Measurements from ENCODE around the gene PRF1.
"Not testable (repeated sequence)": the region's sequence is repeated elsewhere in the genome, so short reads cannot be mapped to it uniquely, and the experiment has no call there.

Gene PRF1

DNA sequence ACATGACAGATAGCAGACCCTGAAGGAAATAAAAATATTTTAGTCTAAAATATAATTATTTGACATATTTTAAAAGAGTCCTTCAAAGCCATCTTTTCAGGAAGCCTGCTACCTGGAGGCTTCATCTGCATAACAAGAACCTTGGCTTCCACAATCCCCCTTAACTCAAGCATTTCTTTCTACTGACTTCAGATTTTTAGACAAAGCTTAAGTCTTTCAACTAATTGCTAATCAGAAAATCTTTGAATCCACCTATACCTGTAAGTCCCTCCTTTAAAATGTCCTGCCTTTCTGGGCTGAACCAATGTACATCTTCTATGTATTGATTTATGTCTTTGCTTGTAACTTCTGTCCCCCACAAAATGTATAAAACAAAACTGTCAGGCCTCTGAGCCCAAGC lies 23.5 kb upstream of the PRF1 start:
- no peak overlapping the region for H3K27ac Mint-ChIP-seq
- H3K27me3 Mint-ChIP-seq = no peaks in the 10 kb centered on the region
- no peaks in the 10 kb centered on the region for H3K4me1 Mint-ChIP-seq
- peaks cover 10 to 18% of the 10 kb centered on the region in 2 donors for H3K9me3 Mint-ChIP-seq
- DNase-seq (no peak), ATAC-seq (replicated peaks) (no peak)
- peaks cover 0 to 7% of the 10 kb centered on the region in 2 donors for H3K36me3 Mint-ChIP-seq
- no peak overlapping the region for H3K4me3 Mint-ChIP-seq

DNA sequence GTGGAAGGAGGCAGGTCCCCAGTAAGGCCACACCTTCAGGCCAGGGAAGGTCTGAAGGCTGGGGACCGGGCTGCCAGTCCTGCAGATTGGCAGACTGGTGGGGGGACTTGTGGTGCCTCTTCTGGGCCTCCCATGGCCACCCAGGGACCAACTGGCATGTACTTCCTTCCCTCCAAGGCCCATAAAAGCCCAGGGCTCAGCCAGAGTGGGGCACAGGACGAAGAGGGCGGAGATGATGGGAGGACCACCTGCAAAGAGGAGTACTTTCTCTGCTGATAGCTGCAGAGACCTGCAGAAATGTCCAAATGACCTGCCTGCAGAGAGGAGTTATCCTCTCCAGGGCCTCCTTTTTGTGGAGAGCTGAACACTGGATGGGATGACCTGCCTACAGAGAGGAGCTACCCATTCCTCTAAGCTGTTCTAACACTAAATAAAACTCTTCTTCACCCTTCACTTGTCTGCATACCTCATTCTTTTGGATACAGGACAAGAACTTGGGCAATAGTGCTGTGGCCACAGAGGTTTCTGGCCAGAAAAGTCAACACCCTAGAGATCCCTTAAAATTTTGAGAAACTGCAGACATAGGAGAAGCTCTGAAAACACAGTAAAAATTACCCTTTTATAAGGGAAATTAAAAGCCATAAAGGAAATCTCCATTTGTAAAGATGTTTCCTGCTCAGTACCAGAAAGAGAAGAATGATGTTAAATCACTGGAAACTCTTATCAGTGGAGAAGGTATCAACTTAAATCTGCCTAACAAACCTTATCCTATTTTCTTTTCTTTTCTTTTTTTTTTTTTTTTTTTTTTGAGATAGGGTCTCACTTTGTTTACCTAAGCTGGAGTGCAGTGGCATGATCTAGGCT lies 20.7 kb upstream of the PRF1 start:
- Mint-ChIP-seq H3K27me3 (peaks cover 0 to 5% of the 10 kb centered on the region in 2 donors), H3K9me3 (peaks cover 15 to 24% of the 10 kb centered on the region in 2 donors), H3K4me1 (no peaks in the 10 kb centered on the region), H3K36me3 (no peaks in the 10 kb centered on the region), H3K4me3 (no peak overlapping the region), H3K27ac (no peak overlapping the region)
- ATAC-seq (replicated peaks) (no peak), DNase-seq (no peak)

- Mint-ChIP-seq H3K27ac (no peak overlapping the region), H3K4me1 (no peaks in the 10 kb centered on the region), H3K27me3 (peaks cover 0 to 6% of the 10 kb centered on the region in 2 donors), H3K9me3 (peaks cover 13 to 21% of the 10 kb centered on the region in 2 donors), H3K36me3 (no peaks in the 10 kb centered on the region), H3K4me3 (no peak overlapping the region)
- ATAC-seq (replicated peaks) (no peak), DNase-seq (no peak)
Measured at GRCh38 chr10:70622541-70622940, 20.0 kb upstream of the PRF1 start.

- H3K4me3 Mint-ChIP-seq = no peak overlapping the region
- H3K9me3 Mint-ChIP-seq = peaks cover 11 to 20% of the 10 kb centered on the region in 2 donors
- no peaks in the 10 kb centered on the region for H3K36me3 Mint-ChIP-seq
- no peak for DNase-seq
- peak; percentile 12 to 45 for ATAC-seq (replicated peaks)
- peaks cover 8 to 14% of the 10 kb centered on the region in 2 donors for H3K27me3 Mint-ChIP-seq
- H3K27ac Mint-ChIP-seq = no peak overlapping the region
- no peaks in the 10 kb centered on the region for H3K4me1 Mint-ChIP-seq
Measured at GRCh38 chr10:70621503-70622078, 19.1 kb upstream of the PRF1 start.

- DNase-seq = no peak
- Mint-ChIP-seq H3K27me3 (peaks cover 16 to 25% of the 10 kb centered on the region in 2 donors), H3K27ac (no peak overlapping the region), H3K36me3 (no peaks in the 10 kb centered on the region), H3K4me3 (no peak overlapping the region), H3K4me1 (peaks cover 0 to 8% of the 10 kb centered on the region in 2 donors), H3K9me3 (peaks cover 11 to 20% of the 10 kb centered on the region in 2 donors)
- no peak for ATAC-seq (replicated peaks)
Measured at GRCh38 chr10:70620020-70620289, 17.4 kb upstream of the PRF1 start.

DNA sequence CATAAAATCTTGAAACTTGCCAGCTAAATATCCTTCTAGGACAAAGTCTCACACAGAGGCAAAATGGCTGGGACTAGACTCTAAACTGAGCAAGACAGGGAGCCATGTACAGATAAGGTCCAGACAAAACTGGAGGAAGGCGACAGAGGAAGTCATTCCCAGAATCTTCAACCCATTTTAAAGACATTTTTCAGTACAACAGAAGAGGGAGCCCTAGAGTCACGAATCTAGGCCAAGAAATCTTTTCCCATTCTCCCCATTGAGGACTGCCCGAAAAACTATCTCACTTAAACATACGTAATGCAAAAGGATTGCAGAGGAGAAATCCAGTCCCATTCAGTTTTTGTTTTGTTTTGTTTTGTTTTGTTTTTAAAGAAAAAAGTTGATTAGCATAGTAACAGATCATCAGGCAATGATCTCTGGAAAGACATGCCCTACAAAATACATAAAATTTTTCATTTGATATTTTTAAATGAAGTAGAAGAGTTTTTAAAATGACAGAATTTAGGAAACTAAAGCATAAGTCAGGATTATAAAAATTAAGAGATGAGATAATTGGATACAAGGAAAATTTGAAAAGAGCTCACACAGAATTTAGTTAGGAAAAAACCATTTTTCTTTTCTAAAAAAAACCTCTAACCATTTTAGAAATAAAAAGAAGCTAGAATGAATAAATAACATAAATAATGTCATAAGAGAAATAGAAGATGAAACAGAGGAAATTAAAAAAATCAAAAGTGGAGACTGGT lies 16.9 kb upstream of the PRF1 start:
- Mint-ChIP-seq H3K27me3 (peaks cover 21 to 30% of the 10 kb centered on the region in 2 donors), H3K4me1 (peaks cover 0 to 8% of the 10 kb centered on the region in 2 donors), H3K27ac (no peak overlapping the region), H3K4me3 (no peak overlapping the region), H3K9me3 (peaks cover 11 to 20% of the 10 kb centered on the region in 2 donors), H3K36me3 (no peaks in the 10 kb centered on the region)
- DNase-seq = no peak
- no peak for ATAC-seq (replicated peaks)

DNA sequence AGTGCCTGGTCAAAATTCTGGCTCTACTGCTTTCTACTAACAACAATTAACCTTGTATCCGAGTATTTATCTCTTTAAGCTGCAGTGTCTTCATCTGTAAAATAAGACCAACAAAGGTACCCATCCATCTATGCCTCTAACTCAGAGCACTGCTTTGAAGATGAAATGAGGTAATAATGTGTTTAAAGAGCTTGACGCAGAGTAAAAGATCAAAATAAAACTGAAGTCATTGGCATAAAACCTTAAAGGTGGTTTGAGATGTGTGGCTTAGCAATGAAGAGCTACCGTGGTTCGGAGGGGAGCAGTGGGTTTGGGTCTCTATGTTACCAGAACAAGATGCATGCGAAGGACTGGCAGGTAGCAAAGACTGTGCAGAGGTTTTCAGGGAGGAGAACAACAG lies 16.1 kb upstream of the PRF1 start:
- DNase-seq (no peak), ATAC-seq (replicated peaks) (no peak)
- Mint-ChIP-seq H3K4me1 (peaks cover 0 to 8% of the 10 kb centered on the region in 2 donors), H3K27me3 (peaks cover 25 to 30% of the 10 kb centered on the region in 2 donors), H3K36me3 (no peaks in the 10 kb centered on the region), H3K9me3 (peaks cover 11 to 16% of the 10 kb centered on the region in 2 donors), H3K27ac (no peak overlapping the region), H3K4me3 (no peak overlapping the region)

DNA sequence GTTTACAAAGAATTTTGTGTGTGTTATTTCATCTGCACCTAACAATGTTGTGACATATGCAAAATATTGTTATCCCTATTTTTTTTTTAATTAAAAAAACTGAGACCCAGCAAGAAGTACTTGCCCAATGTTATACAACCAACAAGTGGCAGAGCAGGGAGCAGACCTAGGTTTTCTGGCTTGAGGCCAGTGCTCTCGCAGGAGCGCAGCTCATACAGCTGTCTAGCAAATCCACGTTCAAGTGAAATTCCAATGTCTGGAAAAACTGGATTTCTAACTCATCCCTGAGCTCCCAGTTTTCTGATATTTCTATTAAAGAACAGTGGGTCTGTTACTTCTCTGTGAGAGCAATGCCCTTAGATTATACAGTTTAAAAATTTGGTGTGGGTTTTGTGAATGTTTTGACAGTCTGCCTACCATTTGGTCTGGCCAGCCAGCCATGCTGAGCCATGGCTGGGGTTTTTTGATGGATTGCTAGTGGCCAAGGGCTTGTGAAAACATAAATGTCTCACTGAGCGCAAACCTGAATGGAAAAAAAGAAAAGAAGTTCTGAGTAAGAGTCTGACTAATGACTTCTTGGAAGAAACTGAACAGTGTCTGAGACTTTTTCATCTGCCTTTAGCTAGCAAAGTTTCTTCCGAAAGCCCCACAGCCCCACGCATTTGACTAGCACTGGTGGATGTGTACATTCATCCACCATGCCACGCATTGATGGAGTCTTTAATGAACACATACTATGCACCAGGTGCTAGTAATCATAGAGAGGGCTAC lies 15.4 kb upstream of the PRF1 start:
- DNase-seq = no peak
- H3K9me3 Mint-ChIP-seq = peaks cover 11 to 16% of the 10 kb centered on the region in 2 donors
- no peak for ATAC-seq (replicated peaks)
- H3K4me1 Mint-ChIP-seq = peaks cover 0 to 8% of the 10 kb centered on the region in 2 donors
- peaks cover 25 to 30% of the 10 kb centered on the region in 2 donors for H3K27me3 Mint-ChIP-seq
- H3K4me3 Mint-ChIP-seq = no peak overlapping the region
- H3K36me3 Mint-ChIP-seq = no peaks in the 10 kb centered on the region
- no peak overlapping the region for H3K27ac Mint-ChIP-seq

DNA sequence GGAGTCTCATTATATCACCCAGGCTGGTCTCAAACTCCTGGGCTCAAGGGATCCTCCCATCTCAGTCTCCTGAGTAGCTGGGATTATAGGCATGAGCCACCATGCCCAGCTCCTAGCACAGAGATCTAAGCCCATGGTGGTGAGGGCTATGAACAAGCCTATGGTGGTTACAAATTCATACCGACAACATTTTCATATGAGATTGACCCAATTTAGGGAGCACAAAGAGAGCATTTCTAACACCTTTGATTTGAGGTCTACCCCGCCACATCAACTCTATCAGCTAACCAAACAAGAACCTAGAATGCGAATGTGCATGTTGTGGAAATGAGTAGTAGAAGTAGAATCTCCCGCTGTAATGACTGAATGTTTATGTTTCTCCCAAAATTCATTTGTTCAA lies 14.2 kb upstream of the PRF1 start:
- Mint-ChIP-seq H3K36me3 (no peaks in the 10 kb centered on the region), H3K4me1 (peaks cover 0 to 8% of the 10 kb centered on the region in 2 donors), H3K9me3 (peaks cover 9 to 12% of the 10 kb centered on the region in 2 donors), H3K27me3 (peaks cover 25 to 30% of the 10 kb centered on the region in 2 donors), H3K4me3 (no peak overlapping the region), H3K27ac (no peak overlapping the region)
- ATAC-seq (replicated peaks) (no peak), DNase-seq (no peak)

- Mint-ChIP-seq H3K36me3 (no peaks in the 10 kb centered on the region), H3K4me1 (peaks cover 0 to 8% of the 10 kb centered on the region in 2 donors), H3K27me3 (peaks cover 25 to 30% of the 10 kb centered on the region in 2 donors), H3K27ac (no peak overlapping the region), H3K9me3 (peaks cover 9% of the 10 kb centered on the region in 2 donors), H3K4me3 (no peak overlapping the region)
- no peak for DNase-seq
- ATAC-seq (replicated peaks) = no peak
Measured at GRCh38 chr10:70615784-70616522, 13.4 kb upstream of the PRF1 start.

DNA sequence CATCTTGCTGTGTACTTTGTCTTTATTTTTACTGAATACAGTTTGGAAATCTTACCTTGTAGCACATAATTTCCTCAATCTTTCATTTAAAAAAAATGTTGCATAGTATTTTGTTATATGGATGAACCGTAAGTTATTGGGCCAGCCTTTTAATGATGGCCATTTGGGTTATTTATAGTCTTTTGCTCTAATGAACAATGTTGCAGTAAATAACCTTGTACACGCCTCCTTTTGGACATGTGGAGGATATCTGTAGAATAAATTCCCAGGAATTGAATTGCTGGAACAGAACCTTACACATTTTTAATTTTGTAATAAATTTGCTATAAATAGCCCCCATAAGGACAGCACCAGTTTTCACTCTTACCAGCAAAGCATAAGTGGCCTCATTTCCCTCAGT lies 12.7 kb upstream of the PRF1 start:
- H3K36me3 Mint-ChIP-seq = no peaks in the 10 kb centered on the region
- H3K4me1 Mint-ChIP-seq = peaks cover 0 to 8% of the 10 kb centered on the region in 2 donors
- ATAC-seq (replicated peaks) (no peak), DNase-seq (no peak)
- H3K4me3 Mint-ChIP-seq = no peak overlapping the region
- peaks cover 25 to 30% of the 10 kb centered on the region in 2 donors for H3K27me3 Mint-ChIP-seq
- peaks cover 6% of the 10 kb centered on the region in 2 donors for H3K9me3 Mint-ChIP-seq
- no peak overlapping the region for H3K27ac Mint-ChIP-seq

GRCh38 chr10:70614364-70614763 lies 11.8 kb upstream of the PRF1 start:
- not testable (repeated sequence) for H3K4me1 Mint-ChIP-seq; H3K9me3 Mint-ChIP-seq; DNase-seq; H3K36me3 Mint-ChIP-seq; ATAC-seq (replicated peaks); H3K27ac Mint-ChIP-seq; H3K4me3 Mint-ChIP-seq
- H3K27me3 Mint-ChIP-seq = peaks cover 25 to 30% of the 10 kb centered on the region in 2 donors

GRCh38 chr10:70613941-70614340 lies 11.4 kb upstream of the PRF1 start:
- H3K4me1 Mint-ChIP-seq = peaks cover 0 to 8% of the 10 kb centered on the region in 2 donors
- ATAC-seq (replicated peaks) = no peak
- no peak overlapping the region for H3K27ac Mint-ChIP-seq

More at GRCh38 chr10:70613941-70614340, 11.4 kb upstream of the PRF1 start:
- H3K4me3 Mint-ChIP-seq = no peak overlapping the region
- DNase-seq = no peak
- H3K36me3 Mint-ChIP-seq = no peaks in the 10 kb centered on the region
- peaks cover 25 to 30% of the 10 kb centered on the region in 2 donors for H3K27me3 Mint-ChIP-seq
- peaks cover 0 to 3% of the 10 kb centered on the region in 2 donors for H3K9me3 Mint-ChIP-seq
